Testis (tissue), 2 donors: ENCODE measurements around the gene DDI2.

Source experiments
- POLR2A ChIP-seq: fragments of 450-650 bp; IDR thresholded peaks from one replicate; pipeline ENCODE4 v1.6.1; 2017; ENCODE audit warnings: antibody characterized with exemption, mild to moderate bottlenecking, moderate library complexity
- TF ChIP-seq, protein P1 (sequence below), 3 experiments: fragments of 450-650 bp in 2 of 3; fragments of 200-600 bp in 1 of 3; sonication (generic) in 1 of 3; IDR thresholded peaks; one replicate each; pipeline ENCODE4 v1.5.1; 2016 to 2019; ENCODE audit warnings: antibody characterized with exemption in 3 of 3, mild to moderate bottlenecking in 2 of 3, moderate library complexity in 1 of 3

DNA sequence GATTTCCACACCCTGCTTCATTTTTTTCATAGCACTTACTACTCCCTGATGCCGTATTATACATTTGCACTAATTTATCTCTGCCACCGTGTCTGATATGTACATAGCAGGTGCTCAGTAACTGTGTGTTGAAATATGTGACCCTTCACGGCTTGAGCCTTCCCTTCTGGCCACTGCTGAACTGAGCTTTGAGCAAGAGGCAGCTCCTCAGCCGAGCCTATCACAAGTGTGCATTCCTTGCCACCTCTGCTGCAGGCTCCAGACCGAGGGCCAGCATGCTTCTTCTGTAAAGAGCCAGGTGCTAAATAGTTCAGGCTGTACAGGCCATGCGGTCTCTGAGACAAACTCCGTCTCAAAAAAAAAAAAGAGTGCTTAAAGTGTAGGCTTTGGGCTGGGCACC lies 89.5 kb downstream of the DDI2 start:
- TF ChIP-seq, protein P1, sequence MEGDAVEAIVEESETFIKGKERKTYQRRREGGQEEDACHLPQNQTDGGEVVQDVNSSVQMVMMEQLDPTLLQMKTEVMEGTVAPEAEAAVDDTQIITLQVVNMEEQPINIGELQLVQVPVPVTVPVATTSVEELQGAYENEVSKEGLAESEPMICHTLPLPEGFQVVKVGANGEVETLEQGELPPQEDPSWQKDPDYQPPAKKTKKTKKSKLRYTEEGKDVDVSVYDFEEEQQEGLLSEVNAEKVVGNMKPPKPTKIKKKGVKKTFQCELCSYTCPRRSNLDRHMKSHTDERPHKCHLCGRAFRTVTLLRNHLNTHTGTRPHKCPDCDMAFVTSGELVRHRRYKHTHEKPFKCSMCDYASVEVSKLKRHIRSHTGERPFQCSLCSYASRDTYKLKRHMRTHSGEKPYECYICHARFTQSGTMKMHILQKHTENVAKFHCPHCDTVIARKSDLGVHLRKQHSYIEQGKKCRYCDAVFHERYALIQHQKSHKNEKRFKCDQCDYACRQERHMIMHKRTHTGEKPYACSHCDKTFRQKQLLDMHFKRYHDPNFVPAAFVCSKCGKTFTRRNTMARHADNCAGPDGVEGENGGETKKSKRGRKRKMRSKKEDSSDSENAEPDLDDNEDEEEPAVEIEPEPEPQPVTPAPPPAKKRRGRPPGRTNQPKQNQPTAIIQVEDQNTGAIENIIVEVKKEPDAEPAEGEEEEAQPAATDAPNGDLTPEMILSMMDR (IDR thresholded peaks at IDR 0.05), result no peak
- TF ChIP-seq POLR2A, result no peak
